MM.1S (cell line): Measurements from ENCODE around the gene FN3KRP.

Experiments
- DNase-seq: peaks from one replicate; pipeline ENCODE4 v3.0.0-alpha.2; 2015
- H2AFZ ChIP-seq: fragments of 300-600 bp; sonication (generic); 2 replicates; pipeline ENCODE4 v1.6.0; 2016; ENCODE audit warnings: antibody characterized with exemption, low read length
- H3F3A ChIP-seq: fragments of 300-600 bp; sonication (generic); 2 replicates; pipeline ENCODE4 v1.6.1; 2016; ENCODE audit warnings: mild to moderate bottlenecking, antibody characterized with exemption, low read length, moderate library complexity, mixed read lengths; ENCODE audit not compliant: insufficient read depth
- H3K27ac ChIP-seq: fragments of 300-600 bp; sonication (generic); 2 replicates; pipeline ENCODE4 v1.5.1; 2016; ENCODE audit warnings: mild to moderate bottlenecking, low read length
- H3K27me3 ChIP-seq: fragments of 300-600 bp; sonication (generic); replicated peaks from 2 replicates; pipeline ENCODE4 v1.6.0; 2016; ENCODE audit warnings: low read length; ENCODE audit not compliant: insufficient read depth
- H3K36me3 ChIP-seq: fragments of 300-600 bp; sonication (generic); replicated peaks from 2 replicates; pipeline ENCODE4 v1.6.1; 2016; ENCODE audit warnings: mild to moderate bottlenecking, low read length, mixed read lengths; ENCODE audit not compliant: insufficient read depth
- H3K4me1 ChIP-seq: fragments of 300-600 bp; sonication (generic); 2 replicates; pipeline ENCODE4 v1.6.1; 2016; ENCODE audit warnings: low read length, mixed read lengths
- H3K4me2 ChIP-seq: fragments of 300-600 bp; sonication (generic); 2 replicates; pipeline ENCODE4 v1.6.0; 2016; ENCODE audit warnings: low read depth, low read length
- H3K4me3 ChIP-seq: fragments of 300-600 bp; sonication (generic); 2 replicates; pipeline ENCODE4 v1.5.1; 2016; ENCODE audit warnings: low read length, mixed read lengths
- H3K79me2 ChIP-seq: fragments of 300-600 bp; sonication (generic); 2 replicates; pipeline ENCODE4 v1.6.1; 2016; ENCODE audit warnings: mixed run types, low read length, mixed read lengths
- H3K9ac ChIP-seq: fragments of 300-600 bp; sonication (generic); 2 replicates; pipeline ENCODE4 v1.6.1; 2016; ENCODE audit warnings: low read length, mixed read lengths
- H3K9me2 ChIP-seq: fragments of 300-600 bp; sonication (generic); replicated peaks from 2 replicates; pipeline ENCODE4 v1.6.1; 2016; ENCODE audit warnings: mild to moderate bottlenecking, low read length, mixed read lengths; ENCODE audit not compliant: insufficient read depth
- H3K9me3 ChIP-seq: fragments of 300-600 bp; sonication (generic); replicated peaks from 2 replicates; pipeline ENCODE4 v1.6.1; 2016; ENCODE audit warnings: mild to moderate bottlenecking, low read length, mixed read lengths; ENCODE audit not compliant: insufficient read depth
- H4K20me1 ChIP-seq: fragments of 300-600 bp; sonication (generic); 2 replicates; pipeline ENCODE4 v1.6.1; 2016; ENCODE audit warnings: mild to moderate bottlenecking, low read length, moderate library complexity, mixed read lengths; ENCODE audit not compliant: insufficient read depth
- CTCF ChIP-seq: fragments of 300-600 bp; sonication (generic); IDR thresholded peaks from 2 replicates; pipeline ENCODE4 v1.5.1; 2016; ENCODE audit warnings: antibody characterized with exemption, low read length, mixed read lengths
- EZH2 ChIP-seq: fragments of 300-600 bp; sonication (generic); optimal IDR thresholded peaks from 2 replicates; pipeline ENCODE3; 2017; ENCODE audit warnings: low read depth, mild to moderate bottlenecking, antibody characterized with exemption, low read length, mixed read lengths
- EZH2phosphoT487 ChIP-seq: fragments of 300-600 bp; sonication (generic); IDR thresholded peaks from 2 replicates; pipeline ENCODE4 v1.6.1; 2018; ENCODE audit warnings: antibody characterized with exemption, low read length

The FN3KRP gene

GRCh38 chr17:82683534-82683933 is 33.0 kb upstream of the FN3KRP start:
- Histone ChIP-seq H3K36me3 (no peaks in the 10 kb centered on the region), H3K9ac (no peak overlapping the region), H4K20me1 (no peaks in the 10 kb centered on the region), H3K4me3 (no peak overlapping the region), H3K9me3 (no peaks in the 10 kb centered on the region), H3K27ac (no peak overlapping the region), H3K27me3 (no peaks in the 10 kb centered on the region), H3K79me2 (no peaks in the 10 kb centered on the region), H3K4me1 (no peaks in the 10 kb centered on the region), H3K9me2 (no peaks in the 10 kb centered on the region), H2AFZ (no peak overlapping the region), H3F3A (no peaks in the 10 kb centered on the region), H3K4me2 (no peak overlapping the region)
- no peak for DNase-seq
- TF ChIP-seq CTCF (no peak), EZH2 (no peak), EZH2phosphoT487 (no peak)

- Histone ChIP-seq H3K9me2 (no peaks in the 10 kb centered on the region), H3K4me3 (no peak overlapping the region), H2AFZ (no peak overlapping the region), H3K9me3 (no peaks in the 10 kb centered on the region), H3K36me3 (no peaks in the 10 kb centered on the region), H3K79me2 (no peaks in the 10 kb centered on the region), H3K27me3 (no peaks in the 10 kb centered on the region), H3K4me1 (no peaks in the 10 kb centered on the region), H3K27ac (no peak overlapping the region), H3K4me2 (no peak overlapping the region), H4K20me1 (no peaks in the 10 kb centered on the region), H3K9ac (no peak overlapping the region), H3F3A (no peaks in the 10 kb centered on the region)
- no peak for TF ChIP-seq EZH2
- TF ChIP-seq EZH2phosphoT487 = no peak
- TF ChIP-seq CTCF = no peak
- no peak for DNase-seq
Measured at GRCh38 chr17:82684228-82684841, 32.2 kb upstream of the FN3KRP start.

- no peaks in the 10 kb centered on the region for H4K20me1 ChIP-seq
- no peaks in the 10 kb centered on the region for H3K79me2 ChIP-seq
- no peaks in the 10 kb centered on the region for H3F3A ChIP-seq
- H3K9me3 ChIP-seq = no peaks in the 10 kb centered on the region
- no peak overlapping the region for H2AFZ ChIP-seq
- H3K4me2 ChIP-seq = no peak overlapping the region
- no peaks in the 10 kb centered on the region for H3K4me1 ChIP-seq
- no peaks in the 10 kb centered on the region for H3K36me3 ChIP-seq
- H3K9me2 ChIP-seq = no peaks in the 10 kb centered on the region
- DNase-seq = no peak
- H3K4me3 ChIP-seq = no peak overlapping the region
- no peak overlapping the region for H3K9ac ChIP-seq
- no peaks in the 10 kb centered on the region for H3K27me3 ChIP-seq
- H3K27ac ChIP-seq = no peak overlapping the region
- TF ChIP-seq CTCF (no peak), EZH2 (no peak), EZH2phosphoT487 (no peak)
Measured at GRCh38 chr17:82685291-82685690, 31.2 kb upstream of the FN3KRP start.
